ENCODE measurements around the gene CDK3.
"Not testable (repeated sequence)": the region's sequence is repeated elsewhere in the genome, so short reads cannot be mapped to it uniquely, and the experiment has no call there.

The CDK3 gene

GRCh38 chr17:76000755-76001521, at the start of gene CDK3:
Gene CDK3, plus strand, starts transcription at chr17:76000855. Its CDS starts 571 bp downstream, at chr17:76001426.
- no peak for DNase-seq

DNA sequence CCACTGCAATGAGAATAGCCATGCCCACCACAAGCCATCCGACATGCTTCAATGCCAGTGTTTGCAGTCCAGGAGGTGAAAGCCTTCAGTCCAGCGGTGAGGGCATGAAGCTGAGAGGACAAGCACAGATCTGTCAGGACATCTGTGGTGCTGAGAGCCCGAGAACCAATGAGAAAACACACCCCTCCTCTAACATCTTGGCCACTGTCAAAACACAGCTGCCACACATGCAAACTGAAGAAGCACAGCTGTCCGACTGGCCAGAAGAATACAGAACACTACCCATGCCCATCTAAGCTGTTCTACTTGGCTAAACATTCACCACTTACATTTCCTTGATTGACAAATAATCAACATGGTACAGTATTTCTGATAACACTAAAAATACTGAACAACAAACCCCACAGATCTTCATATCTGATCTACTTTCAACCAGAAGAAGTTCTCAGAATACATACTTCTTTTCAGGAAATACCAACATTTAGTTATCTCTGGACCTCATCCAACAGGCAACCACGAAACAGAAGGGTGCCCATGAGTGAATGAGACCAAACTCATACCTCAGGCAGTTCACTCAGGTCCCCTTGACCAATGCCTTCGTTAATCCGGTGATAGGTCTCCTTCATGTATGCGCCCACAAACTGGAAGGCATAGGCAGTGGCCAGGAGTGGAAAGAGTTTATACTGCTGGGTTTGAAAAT, 49.6 kb upstream of the CDK3 start:
- DNase-seq, result no peak

DNA sequence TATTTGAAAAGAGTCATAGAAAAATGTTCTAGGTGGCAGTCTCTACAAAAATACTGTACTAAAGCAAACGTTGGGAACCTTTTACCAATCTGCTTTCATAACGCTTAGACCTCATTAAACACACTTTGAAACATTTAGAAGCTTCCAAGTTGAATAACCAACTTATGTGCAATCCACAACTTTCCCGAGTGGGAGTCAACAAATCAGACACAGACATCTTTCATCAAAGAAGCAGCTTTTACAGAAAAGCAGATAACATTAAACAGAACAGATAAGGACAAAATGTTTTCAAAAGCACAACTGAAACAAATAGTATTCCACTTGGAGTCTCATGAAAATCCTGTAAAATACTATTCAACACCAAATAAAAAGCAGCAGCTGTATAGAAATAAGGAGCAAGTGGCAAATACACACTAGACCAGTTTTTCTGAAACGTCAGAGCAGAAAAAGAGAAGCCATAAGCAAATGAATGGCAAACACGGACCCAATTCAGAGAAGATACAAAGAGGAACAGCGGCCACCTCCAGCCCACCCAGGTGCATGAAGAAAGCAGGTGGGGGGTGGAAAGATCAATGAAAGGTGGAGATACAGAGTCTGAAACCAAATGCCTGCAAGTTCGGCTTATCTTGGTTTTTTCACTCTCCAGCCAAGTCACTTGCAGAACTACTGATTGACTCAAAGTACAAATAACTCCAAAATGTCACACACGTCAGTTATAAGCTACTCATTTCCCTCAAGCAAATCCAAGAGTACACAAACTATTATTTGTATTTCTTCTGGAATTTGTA, 41.4 kb upstream of the CDK3 start:
- DNase-seq, result no peak

- DNase-seq, result no peak
These were observed 40.7 kb upstream of the CDK3 start for GRCh38 chr17:75959839-75960511.

DNA sequence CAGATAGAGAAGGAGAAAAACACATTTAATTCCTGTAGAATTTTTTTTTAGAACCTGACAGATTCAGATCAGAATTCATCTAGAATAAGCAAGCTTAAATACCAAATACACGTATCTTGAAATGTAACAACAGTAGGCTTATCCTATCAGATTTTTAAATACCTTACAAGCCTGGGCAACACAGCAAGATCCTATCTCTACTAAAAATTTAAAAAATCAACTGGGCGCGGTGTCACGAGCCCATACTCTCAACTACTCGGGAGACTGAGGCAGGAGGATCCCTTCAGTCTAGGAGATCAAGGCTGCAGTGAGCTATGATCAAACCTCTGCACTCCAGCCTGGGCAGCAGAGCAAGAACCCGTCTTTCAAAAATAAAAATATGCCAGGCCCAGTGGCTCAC, 35.2 kb upstream of the CDK3 start:
- no peak for DNase-seq

DNA sequence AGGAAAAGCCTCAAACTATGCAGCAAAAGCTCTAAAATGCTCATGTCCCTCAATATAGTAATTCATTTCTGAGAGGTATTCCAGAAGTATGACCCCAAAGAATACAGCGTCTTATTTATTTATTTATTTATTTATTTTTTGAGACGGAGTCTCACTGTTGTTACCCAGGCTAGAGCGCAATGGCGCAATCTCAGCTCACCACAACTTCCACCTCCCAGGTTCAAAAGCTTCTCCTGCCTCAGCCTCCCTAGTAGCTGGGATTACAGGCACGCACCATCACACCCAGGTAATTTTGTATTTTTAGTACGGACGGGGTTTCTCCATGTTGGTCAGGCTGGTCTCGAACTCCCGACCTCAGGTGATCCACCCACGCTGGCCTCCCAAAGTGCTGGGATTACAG, 31.6 kb upstream of the CDK3 start:
- not testable (repeated sequence) for DNase-seq

DNA sequence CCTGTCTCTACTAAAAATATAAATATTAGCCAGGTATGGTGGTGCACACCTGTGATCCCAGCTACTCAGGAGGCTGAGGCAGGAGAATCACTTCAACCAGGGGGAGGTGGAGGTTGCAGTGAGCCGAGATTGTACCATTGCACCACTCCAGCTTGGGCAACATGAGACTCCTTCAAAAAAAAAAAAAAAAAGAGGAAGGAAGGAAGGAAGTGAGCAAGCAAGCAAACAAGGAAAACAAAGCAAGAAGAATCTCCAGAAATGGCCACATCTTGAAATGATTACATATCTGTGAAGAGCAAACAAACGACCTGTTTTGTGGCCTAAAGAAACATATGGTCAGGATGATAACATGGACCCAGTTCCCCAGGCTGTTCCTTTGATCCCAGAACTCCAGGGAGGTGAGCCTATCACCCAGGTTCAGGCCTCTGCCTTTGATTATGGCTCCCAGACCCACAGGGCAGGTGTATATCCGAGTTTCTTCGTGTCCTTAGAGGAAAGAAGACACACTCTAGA, 30.6 kb upstream of the CDK3 start:
- peak; percentile 42 for DNase-seq

- DNase-seq, result no peak
These were observed 30.0 kb upstream of the CDK3 start for GRCh38 chr17:75970626-75971025.

- not testable (repeated sequence) for DNase-seq
These were observed 25.5 kb upstream of the CDK3 start for GRCh38 chr17:75975187-75975586.

DNA sequence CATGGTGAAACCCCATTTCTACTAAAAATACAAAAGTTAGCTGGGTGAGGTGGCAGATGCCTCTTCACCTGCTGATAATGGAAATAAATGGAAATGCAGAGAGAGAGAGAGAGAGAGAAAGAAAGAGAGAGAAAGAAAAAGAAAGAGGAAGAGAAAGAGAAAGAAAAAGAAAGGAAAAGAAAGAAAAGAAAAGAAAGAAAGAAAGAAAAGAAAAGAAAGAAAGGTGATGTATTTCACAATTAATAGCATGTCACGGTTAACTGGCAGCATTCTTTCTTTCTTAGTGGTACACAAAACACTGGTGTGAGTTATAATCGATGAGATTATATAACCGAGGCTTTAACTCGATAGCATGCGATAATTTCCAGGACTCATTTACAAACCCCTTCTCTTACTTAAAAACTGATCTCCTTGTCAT, 24.9 kb upstream of the CDK3 start:
- no peak for DNase-seq

DNA sequence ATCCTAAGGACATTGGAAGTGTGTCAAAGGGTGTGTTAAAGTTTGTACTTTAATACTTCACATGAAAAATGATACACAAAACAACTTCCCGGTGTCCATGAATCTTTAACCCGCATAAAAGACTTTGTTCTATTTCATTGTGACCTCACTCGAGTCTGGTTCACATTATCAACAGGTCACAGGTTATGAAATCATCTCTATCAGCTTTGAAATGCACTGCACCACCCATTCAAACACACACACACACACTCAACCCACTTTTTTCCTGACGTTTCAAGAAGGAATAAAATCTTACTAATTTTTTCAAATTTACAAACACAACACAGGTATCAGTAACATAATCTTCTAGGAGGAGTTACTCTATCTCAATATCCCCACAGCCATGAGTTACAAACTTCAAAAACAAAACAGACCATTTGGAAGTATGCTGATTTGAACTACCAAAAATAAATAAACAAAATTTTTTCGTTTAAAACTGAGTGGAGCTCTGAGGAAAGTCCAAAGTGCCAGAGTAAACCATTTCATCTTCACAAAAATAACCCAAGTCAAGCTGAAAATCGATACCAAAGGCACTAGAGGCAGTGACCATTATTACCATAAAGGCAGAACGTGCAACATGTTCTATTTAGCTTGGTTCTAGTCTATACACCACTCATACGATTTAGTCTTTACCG, 24.3 kb upstream of the CDK3 start:
- DNase-seq, result no peak

DNA sequence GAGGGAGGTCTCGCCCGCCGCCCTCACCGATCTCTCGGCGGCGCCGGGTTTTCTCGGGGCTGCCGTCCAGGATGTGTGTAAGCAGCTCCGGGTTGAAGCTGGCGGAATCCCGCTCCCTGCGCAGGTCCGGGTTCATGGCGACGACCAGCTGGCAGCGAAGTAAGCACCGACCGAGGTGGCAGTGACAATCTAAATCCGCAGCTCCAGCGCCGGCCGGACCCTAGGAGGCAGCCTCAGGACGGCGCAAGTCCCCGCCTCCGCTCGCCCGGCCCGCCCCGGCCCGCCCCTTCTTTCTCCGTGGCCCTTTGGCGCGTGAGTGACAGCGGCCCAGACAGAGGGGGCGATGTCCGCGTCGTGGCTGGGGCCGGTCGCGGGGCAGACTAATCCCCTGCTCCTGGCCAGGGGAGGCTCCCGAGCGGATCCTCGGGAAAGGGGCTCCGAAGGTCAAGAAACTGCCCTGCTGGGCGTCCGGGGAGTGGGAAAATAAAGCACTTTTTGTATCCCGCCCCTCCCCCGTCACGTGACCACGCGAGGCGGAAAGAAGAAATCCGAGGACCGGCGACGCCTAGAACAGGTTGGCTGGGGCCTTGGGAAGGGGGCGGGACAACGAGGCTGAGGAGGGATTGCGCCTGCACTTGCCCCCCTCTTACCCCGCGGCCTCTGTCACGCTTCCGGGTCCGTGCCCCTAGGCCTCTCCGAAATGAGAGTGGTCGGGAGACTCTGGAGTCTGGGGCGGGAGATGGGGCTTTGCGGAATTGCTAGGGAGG, 21.5 kb upstream of the CDK3 start, which contains the start of the genes ACOX1 and TEN1:
Gene ACOX1 (minus strand): TSS at position 229 of the 767 bp plus-strand sequence. CDS start 93 bp downstream, at position 136.
Gene TEN1 (plus strand): TSS at position 303 of the 767 bp plus-strand sequence. CDS start 6,953 bp downstream, outside the sequence.
- DNase-seq, result peak; percentile 99

DNA sequence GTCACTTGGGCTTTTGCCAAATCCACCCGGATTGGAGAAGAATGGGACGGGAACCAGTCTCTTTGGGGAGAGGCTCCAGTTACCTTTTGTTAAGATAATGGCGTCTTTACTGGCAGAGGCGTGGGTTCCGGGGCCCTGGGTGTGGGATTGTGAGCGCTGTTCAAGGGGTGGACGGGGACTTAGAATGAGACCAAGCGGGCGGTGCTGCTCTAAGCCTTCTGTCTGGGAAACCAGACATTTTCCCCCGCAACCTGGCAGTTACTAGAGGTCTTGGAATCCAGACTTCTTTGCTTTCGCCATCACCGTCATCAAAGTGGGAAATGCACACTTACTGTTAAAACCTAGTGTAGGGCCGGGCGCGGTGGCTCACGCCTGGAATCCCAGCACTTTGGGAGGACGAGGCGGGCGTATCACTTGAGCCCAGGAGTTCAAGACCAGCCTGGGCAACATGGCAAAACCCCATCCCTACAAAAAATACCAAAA, 20.9 kb upstream of the CDK3 start:
- DNase-seq, result no peak

- DNase-seq, result peak; percentile 14
These were observed 20.3 kb upstream of the CDK3 start for GRCh38 chr17:75980188-75981018.

GRCh38 chr17:75981019-75981615, 19.5 kb upstream of the CDK3 start:
- no peak for DNase-seq

- DNase-seq, result peak; percentile 9
These were observed 17.0 kb upstream of the CDK3 start for GRCh38 chr17:75983501-75984181.

- DNase-seq, result no peak
These were observed 14.7 kb upstream of the CDK3 start for GRCh38 chr17:75985986-75986385.

- no peak for DNase-seq
These were observed 13.6 kb upstream of the CDK3 start for GRCh38 chr17:75987041-75987440.

GRCh38 chr17:75991396-75991795, 9.3 kb upstream of the CDK3 start:
- no peak for DNase-seq
